NCI-H2029 treated with DMSO at 0.1 percent for 48 hours (cell line): ENCODE data around the gene ZFHX3.
A peak's percentile ranks its signal among the peaks of the same experiment; 100 is the strongest.

ENCODE experiments used
- DNase-seq: peaks from one replicate; lab custom pipeline; 2025; lab: John Stamatoyannopoulos, UW

The ZFHX3 gene

GRCh38 chr16:72875291-72876031 is 172.5 kb downstream of the ZFHX3 start:
- no peak for DNase-seq

- DNase-seq: no peak
Observed at GRCh38 chr16:72873853-72874252, 174.1 kb downstream of the ZFHX3 start.

- no peak for DNase-seq
Observed at GRCh38 chr16:72873044-72873443, 174.9 kb downstream of the ZFHX3 start.

GRCh38 chr16:72865835-72866234 is 182.1 kb downstream of the ZFHX3 start:
- DNase-seq: no peak

- DNase-seq: no peak
Observed at GRCh38 chr16:72865258-72865657, 182.7 kb downstream of the ZFHX3 start.

- DNase-seq: no peak
Observed at GRCh38 chr16:72864130-72864833, 183.6 kb downstream of the ZFHX3 start.

- DNase-seq: no peak
Observed at GRCh38 chr16:72862090-72862489, 185.8 kb downstream of the ZFHX3 start.

- no peak for DNase-seq
Observed at GRCh38 chr16:72860726-72861562, 187.0 kb downstream of the ZFHX3 start.

- no peak for DNase-seq
Observed at GRCh38 chr16:72859581-72859980, 188.3 kb downstream of the ZFHX3 start.

- no peak for DNase-seq
Observed at GRCh38 chr16:72858665-72859493, 189.0 kb downstream of the ZFHX3 start.

- no peak for DNase-seq
Observed at GRCh38 chr16:72857834-72858664, 189.9 kb downstream of the ZFHX3 start.

- no peak for DNase-seq
Observed at GRCh38 chr16:72856797-72857196, 191.1 kb downstream of the ZFHX3 start.

GRCh38 chr16:72854267-72854959 is 193.5 kb downstream of the ZFHX3 start:
- DNase-seq: no peak

- no peak for DNase-seq
Observed at GRCh38 chr16:72853575-72854266, 194.2 kb downstream of the ZFHX3 start.

- no peak for DNase-seq
Observed at GRCh38 chr16:72852421-72852820, 195.5 kb downstream of the ZFHX3 start.

- DNase-seq: no peak
Observed at GRCh38 chr16:72850853-72851252, 197.1 kb downstream of the ZFHX3 start.

GRCh38 chr16:72850021-72850420 is 197.9 kb downstream of the ZFHX3 start:
- no peak for DNase-seq

- peak; percentile 43 for DNase-seq
Observed at GRCh38 chr16:72848759-72849664, 198.9 kb downstream of the ZFHX3 start.

GRCh38 chr16:72848028-72848400 is 199.9 kb downstream of the ZFHX3 start:
- DNase-seq: no peak
